ENCODE results near the gene DUOX1. TPM values are rescaled to one million over a fixed set of nuclear protein-coding genes. Genes with fewer than 3 reads are reported as not detected.

Gene DUOX1
- total RNA-seq, 1 experiment from 2014 or later: not detected

DNA sequence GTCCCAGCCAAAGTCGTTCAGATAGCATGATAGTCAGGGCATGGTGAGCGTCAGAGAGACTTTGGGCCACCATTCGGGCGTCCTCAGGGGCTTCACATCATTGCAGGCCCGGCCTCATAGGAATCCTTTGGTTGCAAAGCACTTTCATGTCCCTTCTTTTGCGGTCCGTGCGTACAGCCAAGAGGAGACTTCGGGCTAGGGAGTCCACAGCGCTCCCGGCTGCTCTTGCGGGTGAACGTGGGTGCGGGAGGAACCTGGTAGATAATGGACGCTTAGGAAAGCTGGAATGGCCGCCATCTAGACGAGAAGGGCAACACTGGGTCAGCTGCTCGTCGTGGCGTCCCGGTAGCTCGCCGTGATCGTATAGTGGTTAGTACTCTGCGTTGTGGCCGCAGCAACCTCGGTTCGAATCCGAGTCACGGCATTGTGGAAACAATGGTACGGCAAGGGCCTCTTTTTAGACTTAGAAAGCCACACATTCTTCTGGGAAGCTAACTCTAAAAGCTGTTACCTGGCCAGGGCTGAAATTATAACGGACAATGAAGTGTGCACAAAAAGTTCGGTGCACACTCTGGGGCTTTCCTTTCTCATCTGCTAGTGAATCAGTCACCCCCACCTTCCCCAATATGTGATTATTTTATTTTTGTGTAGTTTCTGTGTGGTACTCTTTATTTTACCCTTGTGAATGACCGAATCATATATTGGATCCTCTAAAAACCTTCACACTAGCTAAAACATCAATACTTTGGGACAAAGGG is 71.2 kb downstream of the DUOX1 start:
- no peaks in the 10 kb centered on the region for H3K4me1 ChIP-seq (replicated peaks)
- peak overlapping the region; percentile 75 for H3K27ac ChIP-seq
- H3K4me3 ChIP-seq: peak overlapping the region; percentile 61
- H3K9me3 ChIP-seq (replicated peaks): no peaks in the 10 kb centered on the region
- DNase-seq (ENCODE audit: low read depth in 1 of 2, low spot score in 2 of 2): peak; percentile 86 to 93
- H3K27me3 ChIP-seq (replicated peaks): no peaks in the 10 kb centered on the region; the same call in 1 of the 2 replicates
- no peaks in the 10 kb centered on the region for H3K36me3 ChIP-seq

DNA sequence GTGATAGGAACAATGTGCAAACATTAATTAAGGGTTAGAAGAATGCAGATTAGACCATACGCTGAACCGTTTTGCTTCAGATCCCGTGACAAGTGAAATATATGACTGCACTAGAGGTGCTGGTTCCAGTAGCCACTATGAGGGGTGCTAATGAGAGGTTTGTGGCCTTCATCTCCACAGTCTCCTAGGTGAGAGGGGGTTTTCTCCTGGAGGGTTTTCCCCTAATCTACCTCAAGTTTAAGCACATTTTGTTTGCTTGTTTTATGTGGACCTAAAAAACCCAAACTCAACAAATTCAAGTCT is 71.7 kb downstream of the DUOX1 start:
- no peak for DNase-seq (ENCODE audit: low read depth in 1 of 2, low spot score in 2 of 2)
- no peaks in the 10 kb centered on the region; the same call in 1 of the 2 replicates for H3K27me3 ChIP-seq (replicated peaks)
- no peaks in the 10 kb centered on the region for H3K36me3 ChIP-seq
- H3K27ac ChIP-seq: no peak overlapping the region
- no peaks in the 10 kb centered on the region for H3K9me3 ChIP-seq (replicated peaks)
- H3K4me1 ChIP-seq (replicated peaks): no peaks in the 10 kb centered on the region
- peak overlapping the region; percentile 61; the same call in 1 of the 2 replicates for H3K4me3 ChIP-seq

DNA sequence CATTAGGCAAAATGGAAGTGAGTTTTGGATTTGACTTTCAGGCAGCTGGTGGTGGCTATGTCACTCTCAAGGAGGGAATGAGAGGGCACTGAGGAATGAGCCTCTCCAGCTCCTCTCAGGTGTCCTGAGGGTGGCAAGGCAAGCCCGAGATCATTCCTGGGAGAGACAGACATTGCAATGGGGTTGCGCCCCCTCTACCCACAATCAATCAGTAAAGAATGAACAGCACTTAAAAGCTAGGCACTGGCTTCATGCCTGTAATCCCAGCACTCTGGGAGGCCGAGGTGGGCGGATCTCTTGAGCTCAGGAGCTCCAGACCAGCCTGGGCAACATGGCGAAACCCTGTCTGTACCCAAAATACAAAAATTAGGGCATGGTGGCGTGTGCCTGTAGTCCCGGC is 72.1 kb downstream of the DUOX1 start:
- no peak overlapping the region for H3K4me3 ChIP-seq
- no peaks in the 10 kb centered on the region for H3K36me3 ChIP-seq
- no peaks in the 10 kb centered on the region for H3K4me1 ChIP-seq (replicated peaks)
- no peak for DNase-seq (ENCODE audit: low read depth in 1 of 2, low spot score in 2 of 2)
- no peak overlapping the region for H3K27ac ChIP-seq
- no peaks in the 10 kb centered on the region for H3K9me3 ChIP-seq (replicated peaks)
- H3K27me3 ChIP-seq (replicated peaks): no peaks in the 10 kb centered on the region; the same call in 1 of the 2 replicates

DNA sequence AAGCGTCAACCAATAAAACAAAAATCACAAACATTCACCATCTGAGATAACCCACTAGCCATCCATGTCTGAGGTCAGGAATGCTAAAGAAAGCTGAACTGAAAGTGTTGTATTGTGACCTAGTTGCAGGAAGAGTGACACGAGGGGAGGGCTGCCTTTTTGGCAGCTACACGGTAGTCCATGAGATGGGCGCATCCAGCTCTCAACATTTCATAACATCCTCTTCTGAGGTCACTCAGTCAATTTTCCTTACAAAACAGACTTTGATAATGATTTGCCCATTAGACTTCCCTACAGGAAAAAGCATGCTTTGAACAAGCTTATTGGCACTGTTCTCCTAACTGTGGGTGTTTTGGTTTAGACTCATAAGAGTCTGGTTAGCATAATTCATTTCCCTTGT is 73.4 kb downstream of the DUOX1 start:
- Histone ChIP-seq H3K4me3 (no peak overlapping the region), H3K9me3 (replicated peaks) (no peaks in the 10 kb centered on the region), H3K27me3 (replicated peaks) (no peaks in the 10 kb centered on the region; the same call in 1 of the 2 replicates), H3K27ac (no peak overlapping the region), H3K36me3 (no peaks in the 10 kb centered on the region), H3K4me1 (replicated peaks) (no peaks in the 10 kb centered on the region)
- DNase-seq (ENCODE audit: low read depth in 1 of 2, low spot score in 2 of 2): no peak

DNA sequence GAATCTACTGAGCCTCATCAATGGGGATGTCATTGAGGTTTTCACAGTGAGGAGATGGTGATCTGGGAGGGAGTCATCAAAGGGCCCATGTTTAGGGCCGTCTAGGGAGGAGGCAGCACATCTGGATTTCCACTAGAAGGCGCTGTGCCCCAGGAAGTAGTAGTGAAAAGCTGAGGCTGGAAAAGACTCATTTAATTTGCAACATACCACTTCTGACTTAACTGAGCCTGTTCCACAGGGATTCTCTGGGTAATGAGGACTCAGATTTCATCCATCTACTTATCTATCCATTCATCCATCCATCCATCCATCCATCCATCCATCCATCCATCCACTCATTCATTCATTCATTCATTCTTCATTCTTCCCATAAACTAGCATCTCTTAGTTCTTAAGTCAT is 75.4 kb downstream of the DUOX1 start:
- H3K4me3 ChIP-seq: no peak overlapping the region
- H3K9me3 ChIP-seq (replicated peaks): no peaks in the 10 kb centered on the region
- no peak overlapping the region for H3K27ac ChIP-seq
- H3K36me3 ChIP-seq: no peaks in the 10 kb centered on the region
- peak in 1 of 2 experiments; percentile 26 for DNase-seq (ENCODE audit: low read depth in 1 of 2, low spot score in 2 of 2)
- no peaks in the 10 kb centered on the region; the same call in 1 of the 2 replicates for H3K27me3 ChIP-seq (replicated peaks)
- no peaks in the 10 kb centered on the region for H3K4me1 ChIP-seq (replicated peaks)

DNA sequence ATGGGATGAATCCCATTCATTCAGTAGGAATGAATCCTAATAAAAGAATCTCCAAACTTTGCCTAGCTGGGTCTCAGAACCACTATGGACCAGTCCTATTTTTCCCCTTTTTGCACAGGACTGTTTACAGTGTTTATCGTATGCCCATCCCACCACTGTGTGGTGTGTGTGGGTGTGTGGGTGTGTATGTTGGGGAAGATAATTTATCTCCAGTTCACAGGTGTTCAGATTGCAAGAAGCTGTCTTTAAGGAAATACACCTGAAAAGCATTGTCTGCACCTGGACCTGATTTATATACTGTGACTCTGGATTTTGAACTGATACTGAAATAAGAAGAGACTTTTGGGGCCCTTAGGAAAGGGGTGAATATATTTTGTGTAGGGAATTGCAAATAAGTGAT is 82.7 kb downstream of the DUOX1 start:
- Histone ChIP-seq H3K9me3 (replicated peaks) (no peaks in the 10 kb centered on the region), H3K4me1 (replicated peaks) (no peaks in the 10 kb centered on the region), H3K36me3 (no peaks in the 10 kb centered on the region), H3K4me3 (no peak overlapping the region), H3K27ac (no peak overlapping the region), H3K27me3 (replicated peaks) (no peaks in the 10 kb centered on the region)
- DNase-seq (ENCODE audit: low read depth in 1 of 2, low spot score in 2 of 2): no peak

Other genes starting within 250 kb of the DUOX1 start
- gene TERB2, start 173.3 kb upstream of the DUOX1 start, total RNA-seq (2014; rRNA removed; shearing (Covaris generic)): not detected in 2 replicates
- gene SORD, start 106.8 kb upstream of the DUOX1 start, total RNA-seq (2014; rRNA removed; shearing (Covaris generic)): 23.1 and 25.9 TPM in 2 replicates
- gene DUOX2, start 15.8 kb upstream of the DUOX1 start, total RNA-seq (2014; rRNA removed; shearing (Covaris generic)): not detected in 2 replicates
- not detected in 2 replicates for gene DUOXA2, start 15.7 kb upstream of the DUOX1 start, total RNA-seq (2014; rRNA removed; shearing (Covaris generic))
- gene DUOXA1, start 115 bp upstream of the DUOX1 start, total RNA-seq (2014; rRNA removed; shearing (Covaris generic)): not detected in 2 replicates
- 2.0 TPM in 1 of 2 replicates, not detected in the other for gene SHF, start 58.0 kb downstream of the DUOX1 start, total RNA-seq (2014; rRNA removed; shearing (Covaris generic))
- not detected in 2 replicates for gene SLC28A2, start 122.2 kb downstream of the DUOX1 start, total RNA-seq (2014; rRNA removed; shearing (Covaris generic))
- gene GATM, start 248.6 kb downstream of the DUOX1 start, total RNA-seq (2014; rRNA removed; shearing (Covaris generic)): not detected in 2 replicates

Measured in SJSA1 (cell line).